HTR-8/SVneo (cell line): ENCODE data around the gene KCNH6.

ENCODE experiments used
- DNase-seq: peaks from one replicate; pipeline ENCODE4 v3.0.0; 2011; ENCODE audit warnings: low spot score, mixed read lengths; ENCODE audit not compliant: insufficient read length
- FAIRE-seq: peaks from 2 replicates; lab custom pipeline; 2011; peaks lifted over from hg19 to GRCh38; lab: Jason Lieb, UNC

KCNH6 gene

DNA sequence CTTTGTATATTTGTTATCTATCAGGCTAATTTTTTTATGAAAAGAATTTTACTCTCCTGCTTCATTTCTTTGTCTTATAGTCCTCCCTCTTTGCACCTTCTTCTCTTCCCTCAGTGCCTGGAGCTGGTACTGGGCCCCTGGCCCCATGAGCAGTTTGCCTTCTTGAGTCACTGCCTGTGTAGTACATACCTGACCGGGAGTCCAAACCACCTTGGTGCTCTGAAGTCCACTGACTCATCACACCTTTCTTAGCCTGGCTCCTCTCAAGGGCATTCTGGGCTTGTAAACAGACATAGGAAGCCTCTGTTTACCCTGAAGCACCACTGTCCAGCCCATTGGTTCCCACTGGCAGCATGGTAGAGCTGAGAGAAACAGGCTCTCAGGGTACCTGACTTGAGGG, 66.5 kb downstream of the KCNH6 start:
- FAIRE-seq (no peak), DNase-seq (no peak)

DNA sequence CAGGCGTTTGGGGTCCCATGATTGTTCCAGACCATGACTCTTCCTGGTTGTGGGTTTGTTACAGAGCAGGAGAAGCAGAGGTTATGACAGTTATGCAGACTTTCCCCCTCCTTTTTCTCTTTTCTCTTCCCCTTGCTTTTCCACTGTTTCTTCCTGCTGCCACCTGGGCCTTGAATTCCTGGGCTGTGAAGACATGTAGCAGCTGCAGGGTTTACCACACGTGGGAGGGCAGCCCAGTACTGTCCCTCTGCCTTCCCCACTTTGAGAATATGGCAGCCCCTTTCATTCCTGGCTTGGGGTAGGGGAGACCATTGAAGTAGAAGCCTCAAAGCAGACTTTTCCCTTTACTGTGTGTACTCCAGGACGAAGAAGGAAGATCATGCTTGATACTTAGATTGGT, 69.6 kb downstream of the KCNH6 start:
- FAIRE-seq (no peak), DNase-seq (no peak)

DNA sequence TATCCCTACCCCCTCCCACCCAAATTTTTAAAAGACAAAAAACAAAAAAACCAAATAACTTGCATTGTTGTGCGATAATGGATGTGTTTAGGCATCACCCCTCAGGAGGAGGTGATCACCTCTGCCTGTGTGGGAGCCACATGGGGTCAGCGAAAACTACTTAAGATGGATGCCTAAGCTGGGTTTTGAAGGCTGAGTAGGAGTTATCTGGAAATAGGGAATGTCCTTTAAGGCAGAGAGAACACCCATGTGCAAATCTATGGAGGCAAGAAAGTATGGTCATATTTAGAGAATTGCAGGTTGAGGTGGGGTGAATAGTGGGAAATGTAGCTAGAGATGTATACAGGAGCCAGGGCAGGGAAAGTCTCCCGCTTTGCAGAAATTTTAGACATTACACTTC, 72.0 kb downstream of the KCNH6 start:
- DNase-seq = no peak
- no peak for FAIRE-seq
